GM19467 (cell line): ENCODE results near the gene CCDC154.

Experiments used
- ATAC-seq: cut with Tn5 transposase; IDR thresholded peaks from one replicate; pipeline ENCODE4 v1.9.1; 2021; ENCODE audit warnings: mild to moderate bottlenecking, moderate library complexity; ENCODE audit not compliant: unreplicated experiment

CCDC154 gene

GRCh38 chr16:1427473-1428461 is 16.6 kb downstream of the CCDC154 start:
- ATAC-seq = no peak

- no peak for ATAC-seq
Measured at GRCh38 chr16:1426734-1427471, 17.5 kb downstream of the CCDC154 start.

- ATAC-seq = no peak
Measured at GRCh38 chr16:1425616-1426370, 18.6 kb downstream of the CCDC154 start.

GRCh38 chr16:1424028-1424427 is 20.3 kb downstream of the CCDC154 start:
- ATAC-seq = no peak

DNA sequence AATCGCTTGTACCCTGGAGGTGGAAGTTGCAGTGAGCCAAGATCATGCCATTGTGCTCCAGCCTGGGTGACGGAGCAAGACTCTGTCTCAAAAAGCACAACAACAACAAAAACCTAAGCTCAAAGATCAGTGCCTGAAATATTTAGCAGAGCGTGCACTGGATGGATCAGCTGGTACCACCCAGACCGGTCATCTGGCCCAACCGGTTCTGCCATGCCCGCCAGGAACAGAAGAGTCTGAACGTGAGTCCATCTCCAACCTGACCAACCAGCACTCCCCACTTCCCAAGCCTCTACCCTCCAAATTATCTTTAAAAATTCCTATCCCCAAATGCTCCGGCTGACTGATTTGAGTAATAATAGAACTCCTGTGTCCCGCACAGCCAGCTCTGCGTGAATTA is 22.3 kb downstream of the CCDC154 start:
- no peak for ATAC-seq

- ATAC-seq = peak; percentile 10
Measured at GRCh38 chr16:1420111-1420539, 24.2 kb downstream of the CCDC154 start.

GRCh38 chr16:1416521-1416941 is 27.8 kb downstream of the CCDC154 start:
- no peak for ATAC-seq

DNA sequence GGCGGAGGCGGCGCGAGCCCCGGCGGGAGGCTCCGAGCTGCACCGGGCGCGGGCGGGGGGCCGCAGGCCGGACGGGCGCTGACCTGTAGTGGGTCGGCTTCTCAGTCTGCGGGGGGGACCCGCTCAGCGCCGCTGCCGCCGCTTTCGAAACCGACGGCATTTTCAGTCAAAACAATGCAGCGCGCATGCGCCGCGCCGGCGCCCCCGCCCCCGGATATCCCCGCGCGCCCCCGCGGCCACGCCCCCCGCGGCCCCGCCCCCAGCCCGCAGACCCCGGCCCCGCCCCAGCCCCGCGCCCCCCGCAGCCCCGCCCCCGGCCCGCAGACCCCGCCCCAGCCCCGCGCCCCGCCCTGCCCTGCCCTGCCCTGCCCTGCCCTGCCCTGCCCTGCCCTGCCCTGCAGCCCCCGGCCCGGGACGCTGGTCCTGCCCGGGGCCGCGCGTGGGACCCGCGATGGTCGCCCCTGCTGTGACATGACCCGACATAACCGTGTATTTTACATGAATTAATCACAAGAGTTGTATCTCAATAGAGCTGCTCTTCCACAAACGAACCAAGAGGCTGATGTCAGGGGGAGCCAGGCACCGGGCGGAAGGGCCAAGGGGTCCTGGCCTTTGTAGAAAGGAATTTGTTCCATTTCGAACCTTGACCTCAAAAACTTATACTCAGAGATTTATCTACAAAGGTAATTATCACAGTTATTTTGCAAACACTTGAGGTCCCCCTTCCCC is 29.7 kb downstream of the CCDC154 start, which contains the start of gene UNKL:
TSS of gene UNKL (minus strand) at position 173 of the 729 bp plus-strand sequence. CDS start at position 160, 13 bp downstream.
- peak; percentile 44 for ATAC-seq

- ATAC-seq = peak; percentile 25
Measured at GRCh38 chr16:1413684-1414531, 30.4 kb downstream of the CCDC154 start.

GRCh38 chr16:1412847-1413246 is 31.5 kb downstream of the CCDC154 start:
- ATAC-seq = no peak

GRCh38 chr16:1408171-1408837 is 36.1 kb downstream of the CCDC154 start:
- ATAC-seq = peak; percentile 73

GRCh38 chr16:1407753-1408152 is 36.6 kb downstream of the CCDC154 start:
- ATAC-seq = no peak

- no peak for ATAC-seq
Measured at GRCh38 chr16:1403733-1404132, 40.6 kb downstream of the CCDC154 start.

GRCh38 chr16:1403036-1403435 is 41.3 kb downstream of the CCDC154 start:
- ATAC-seq = no peak

- no peak for ATAC-seq
Measured at GRCh38 chr16:1401758-1402154, 42.6 kb downstream of the CCDC154 start.

- no peak for ATAC-seq
Measured at GRCh38 chr16:1401061-1401757, 43.1 kb downstream of the CCDC154 start.

- ATAC-seq = no peak
Measured at GRCh38 chr16:1398826-1399581, 45.4 kb downstream of the CCDC154 start.
